Astrocyte (in vitro differentiated cells and primary cell): ENCODE results near the gene PPA1.

Experiments used
- CTCF ChIP-seq: IDR thresholded peaks from 2 replicates; pipeline ENCODE4 v1.5.1; 2011; ENCODE audit warnings: low read depth, mild to moderate bottlenecking, inconsistent platforms, low read length, moderate library complexity; ENCODE audit not compliant: insufficient read depth
- EZH2 ChIP-seq: IDR thresholded peaks from 2 replicates; pipeline ENCODE4 v1.6.1; 2012; ENCODE audit warnings: mild to moderate bottlenecking, low read length, inconsistent platforms; ENCODE audit not compliant: insufficient read depth

GRCh38 chr10:70280099-70280498 is 46.9 kb upstream of the PPA1 start:
- TF ChIP-seq CTCF = no peak
- no peak for TF ChIP-seq EZH2
